COR-L47 (cell line): Measurements from ENCODE around the gene PML.
"Not testable (repeated sequence)": the region's sequence is repeated elsewhere in the genome, so short reads cannot be mapped to it uniquely, and the experiment has no call there.

Source experiments
- DNase-seq: peaks from one replicate; lab custom pipeline; 2025; lab: John Stamatoyannopoulos, UW

Gene PML

DNA sequence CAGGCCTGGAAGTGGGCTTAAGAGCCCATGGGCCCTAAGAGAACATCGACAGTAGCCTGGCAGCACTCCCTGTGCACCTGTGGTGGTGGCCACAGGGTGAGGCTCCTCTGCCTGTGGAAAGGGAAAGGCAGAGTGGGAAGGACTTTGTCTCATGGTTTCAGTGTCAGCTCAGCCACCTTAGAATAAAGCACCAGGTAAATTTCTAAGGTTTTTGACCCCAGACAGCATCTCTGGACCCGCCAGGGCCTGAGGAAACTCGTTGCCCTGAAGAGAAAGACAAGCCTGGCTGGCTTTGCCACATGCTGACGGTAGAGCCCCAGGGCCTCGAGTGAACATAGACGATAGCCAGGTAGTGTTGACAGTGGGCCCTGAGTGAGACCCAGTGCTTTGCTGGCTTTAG, 65.7 kb downstream of the PML start:
- DNase-seq, result no peak

DNA sequence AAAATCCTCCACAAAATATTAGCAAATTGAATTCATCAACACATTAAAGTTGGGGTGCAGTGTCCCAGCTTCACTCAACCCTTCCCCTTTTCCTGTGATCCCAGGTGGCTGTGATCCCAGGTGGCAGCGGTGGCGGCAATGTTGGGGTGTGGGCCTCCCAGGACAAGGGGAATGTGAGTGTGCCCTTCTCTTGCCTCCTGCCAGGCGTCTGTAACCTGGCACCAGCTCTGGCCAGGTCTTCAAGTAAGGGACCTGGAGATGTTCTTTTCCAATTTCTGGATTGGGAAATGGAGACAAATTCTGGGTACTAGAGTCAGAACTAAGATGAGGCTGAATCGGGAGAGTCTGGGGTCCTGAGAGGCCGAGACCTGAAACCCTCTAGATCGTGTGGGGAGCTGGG, 67.7 kb downstream of the PML start:
- DNase-seq, result no peak

DNA sequence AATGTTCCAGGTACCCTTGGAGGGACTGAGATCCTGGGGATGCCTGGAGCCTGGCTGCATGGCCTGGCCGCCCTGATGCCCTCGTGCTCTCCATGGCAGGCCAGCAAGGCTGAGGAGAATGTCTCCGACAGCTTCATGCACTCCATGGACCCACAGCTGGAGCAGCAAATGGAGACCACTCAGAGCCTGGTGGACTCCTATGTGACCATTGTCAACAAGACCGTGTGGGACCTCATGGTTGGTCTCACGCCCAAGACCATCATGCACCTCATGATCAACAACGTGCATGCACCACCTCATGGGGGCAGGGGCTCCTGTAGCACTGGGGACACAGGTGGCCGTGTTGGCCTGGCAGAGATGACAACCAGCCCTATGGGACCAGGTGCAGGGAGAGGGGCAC, 68.2 kb downstream of the PML start:
- no peak for DNase-seq

DNA sequence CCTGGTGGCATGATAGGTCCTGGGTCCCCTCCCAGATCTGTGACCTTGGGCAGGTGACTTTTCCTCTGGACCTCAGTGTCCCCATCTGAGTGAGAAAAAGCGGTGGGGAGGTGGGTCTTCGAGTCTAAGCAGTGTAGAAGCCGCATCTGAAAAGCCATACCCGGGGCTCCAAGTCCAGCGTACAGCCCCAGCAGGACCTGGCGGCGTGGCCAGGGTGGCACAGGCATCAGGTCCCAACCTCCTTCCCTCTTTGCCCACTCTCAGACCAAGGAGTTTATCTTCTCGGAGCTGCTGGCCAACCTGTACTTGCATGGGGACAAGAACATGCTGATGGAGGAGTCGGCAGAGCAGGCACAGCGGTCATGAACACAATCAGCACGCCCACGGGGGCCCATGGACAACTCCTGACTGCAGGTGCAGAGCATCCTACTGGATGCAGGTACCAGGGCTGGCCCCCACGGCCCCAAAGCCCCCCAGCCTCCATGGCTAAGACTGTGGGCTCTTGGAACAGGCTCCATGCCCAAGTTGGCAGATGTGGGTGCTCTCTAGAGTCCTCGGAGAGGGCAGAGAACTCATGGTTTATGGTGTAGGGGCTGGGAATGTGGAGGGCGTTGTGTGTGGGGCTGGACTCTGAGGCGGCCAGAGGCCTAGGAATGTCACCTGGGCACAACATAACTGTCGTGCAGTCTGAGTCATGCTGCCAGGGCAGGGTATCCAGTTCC, 69.1 kb downstream of the PML start:
- DNase-seq, result not testable (repeated sequence)

DNA sequence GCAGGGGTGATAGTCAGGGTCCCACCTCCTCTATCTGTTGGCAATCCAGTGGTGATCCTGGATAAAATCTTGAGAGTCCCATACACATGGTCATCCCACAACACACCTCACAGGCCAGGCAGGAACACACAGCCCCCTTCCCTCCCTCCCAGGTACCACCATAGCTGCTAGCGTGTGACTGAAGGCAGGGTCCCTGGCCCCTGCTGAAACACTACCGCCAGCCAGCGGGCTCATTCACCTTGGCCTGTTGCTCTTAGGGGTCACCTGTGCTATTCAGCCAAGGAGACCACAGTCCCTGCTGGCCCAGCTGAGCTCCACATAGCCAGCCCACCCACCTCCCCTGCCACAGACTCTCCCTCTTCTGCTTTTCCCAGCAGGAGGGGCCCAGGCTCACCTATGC, 69.7 kb downstream of the PML start:
- DNase-seq, result not testable (repeated sequence)

DNA sequence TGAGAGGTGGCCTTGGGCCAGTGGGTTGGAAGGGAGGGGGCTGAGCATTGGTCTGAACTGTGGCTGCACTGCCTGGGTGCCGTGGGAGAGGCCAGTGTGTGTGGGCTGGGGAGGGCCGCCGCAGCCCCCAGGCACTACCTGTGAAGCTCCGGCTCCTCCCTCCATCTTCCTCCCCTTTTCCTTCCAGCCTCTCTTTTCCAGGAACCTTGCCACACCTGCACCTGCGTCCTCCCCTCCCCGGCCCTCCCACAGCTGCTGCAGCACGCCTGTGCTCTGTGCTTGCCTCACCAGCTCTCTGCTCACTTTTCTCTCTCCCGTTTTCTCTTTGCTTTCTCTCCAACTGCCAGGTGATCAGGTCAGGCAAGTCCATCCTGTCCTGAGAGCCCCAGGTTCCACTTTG, 70.3 kb downstream of the PML start:
- DNase-seq, result not testable (repeated sequence)

DNA sequence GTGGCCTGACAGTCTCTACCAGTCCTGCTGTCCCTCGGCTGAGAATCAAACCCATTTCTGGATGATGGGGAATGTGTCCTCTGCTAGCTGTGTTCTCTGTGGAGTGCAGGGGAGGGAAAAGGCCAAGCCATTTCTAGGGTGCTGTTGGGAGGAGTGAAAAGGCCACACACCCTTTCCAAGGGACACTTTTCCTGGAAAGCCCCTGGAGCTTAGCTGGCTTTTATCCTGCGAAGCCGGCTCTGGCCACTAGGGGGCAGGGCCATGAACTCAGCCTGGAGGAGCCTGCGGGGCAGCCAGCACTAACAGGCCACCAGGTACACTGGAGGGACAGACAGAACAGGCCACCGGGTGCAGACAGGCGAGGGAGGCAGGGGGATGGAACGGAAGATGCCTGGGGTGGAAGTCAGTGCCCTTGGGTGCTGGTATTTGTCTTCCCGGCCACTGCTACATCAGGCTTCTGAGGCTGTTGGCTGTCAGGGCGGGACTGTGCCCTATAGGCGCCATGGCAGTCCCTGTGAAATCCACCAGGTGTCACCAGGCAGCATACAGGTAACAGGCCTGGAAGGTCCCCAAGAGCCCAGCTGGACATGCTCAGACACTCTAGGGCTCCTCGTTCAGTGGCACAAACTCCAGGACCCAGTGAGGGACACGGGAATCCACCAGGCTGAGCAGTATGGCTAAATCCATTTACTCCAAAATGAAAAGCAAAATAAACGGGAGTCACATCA, 71.3 kb downstream of the PML start:
- DNase-seq, result not testable (repeated sequence)

DNA sequence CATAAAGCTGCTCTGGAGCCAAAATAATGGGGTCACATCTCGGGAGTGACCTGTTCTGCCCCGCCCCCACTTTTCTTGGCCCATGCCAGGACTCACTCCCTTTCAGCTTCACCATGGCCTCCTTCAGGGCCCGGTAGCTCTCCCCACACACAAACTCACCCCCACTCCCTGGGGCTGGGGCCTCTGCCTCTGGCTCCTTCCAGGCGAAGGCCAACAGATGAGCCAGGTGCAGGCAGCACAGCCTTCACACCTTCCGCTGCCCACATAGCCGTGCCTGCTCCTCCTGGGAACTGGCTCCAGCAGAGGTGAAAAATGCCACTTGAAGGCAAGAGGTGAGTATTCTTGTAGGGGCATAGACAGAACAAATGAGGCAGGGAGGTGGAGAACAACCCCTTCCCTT, 77.1 kb downstream of the PML start:
- DNase-seq, result not testable (repeated sequence)

DNA sequence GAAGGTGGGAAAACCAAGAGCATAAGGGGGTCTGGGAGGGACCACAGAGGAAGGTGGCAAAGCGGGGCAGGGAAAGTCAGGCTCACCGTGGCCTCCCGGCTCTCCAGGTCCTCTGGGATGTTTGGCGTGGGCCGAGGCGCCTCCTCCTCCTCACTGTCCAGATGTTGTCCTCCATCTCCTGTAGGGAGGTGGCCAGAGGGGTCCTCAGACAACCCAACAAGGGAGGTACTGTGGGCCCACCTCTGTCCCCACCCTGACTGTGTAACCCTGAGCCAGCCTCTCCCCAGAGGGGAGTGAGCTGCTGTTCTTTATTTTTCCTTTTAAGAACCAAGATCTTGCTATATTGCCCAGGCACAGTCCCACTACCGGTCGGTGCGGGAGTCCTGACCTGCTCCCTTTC, 77.6 kb downstream of the PML start:
- not testable (repeated sequence) for DNase-seq

DNA sequence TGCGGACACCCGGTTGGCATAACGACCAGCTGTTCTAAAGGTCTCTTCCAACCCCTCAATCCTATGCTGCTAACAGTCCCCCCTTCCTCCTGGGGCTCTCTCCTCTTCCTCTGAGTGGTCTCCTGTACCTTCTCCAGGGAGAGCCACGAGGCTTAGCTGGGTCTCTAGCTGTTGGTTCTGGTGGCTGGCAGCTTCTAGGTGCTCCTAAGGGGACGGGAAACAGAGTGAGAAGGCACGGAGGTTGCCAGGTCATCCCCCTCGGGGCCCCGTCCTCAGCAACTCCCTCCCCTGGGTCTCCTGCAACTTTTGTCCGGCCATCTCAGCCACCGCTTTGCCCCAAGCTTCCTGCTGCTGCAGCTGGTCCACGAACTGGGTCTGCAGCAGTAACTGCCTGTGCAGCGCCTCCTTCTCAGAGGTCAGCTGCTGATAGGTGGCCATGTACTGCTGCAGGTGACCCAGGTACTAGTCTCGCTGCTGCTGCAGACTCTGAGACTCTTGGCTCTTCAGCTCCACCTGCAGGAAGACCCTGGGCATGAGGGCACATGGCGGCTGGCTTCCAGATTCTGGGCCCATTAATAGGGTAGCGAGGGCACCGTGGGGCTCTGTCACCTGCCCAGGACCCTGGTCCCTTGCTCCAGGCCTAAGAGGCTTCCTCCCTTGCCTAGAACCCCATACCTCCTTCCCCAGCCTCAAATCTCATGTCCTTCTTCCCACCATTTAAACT, 78.3 kb downstream of the PML start:
- not testable (repeated sequence) for DNase-seq

DNA sequence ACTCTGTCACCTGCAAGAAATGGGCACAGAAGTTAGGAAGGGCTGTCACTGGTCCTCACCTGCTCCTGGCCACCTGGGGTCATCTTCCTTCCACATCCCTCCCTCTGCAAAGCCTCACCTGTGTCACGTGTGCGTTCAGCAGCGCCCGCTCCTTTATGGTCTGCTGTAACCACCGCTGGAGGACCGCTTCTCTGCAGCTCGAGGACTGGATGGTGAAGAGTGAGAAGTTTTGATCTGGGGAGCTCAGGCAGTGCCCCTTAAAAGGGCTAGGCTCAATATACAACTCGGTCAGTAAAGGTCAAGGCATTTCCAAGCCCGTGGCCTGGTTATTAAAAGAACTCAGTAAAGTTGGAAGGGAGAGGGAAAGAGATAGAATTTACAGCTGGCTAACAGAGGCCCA, 81.3 kb downstream of the PML start:
- DNase-seq, result not testable (repeated sequence)

DNA sequence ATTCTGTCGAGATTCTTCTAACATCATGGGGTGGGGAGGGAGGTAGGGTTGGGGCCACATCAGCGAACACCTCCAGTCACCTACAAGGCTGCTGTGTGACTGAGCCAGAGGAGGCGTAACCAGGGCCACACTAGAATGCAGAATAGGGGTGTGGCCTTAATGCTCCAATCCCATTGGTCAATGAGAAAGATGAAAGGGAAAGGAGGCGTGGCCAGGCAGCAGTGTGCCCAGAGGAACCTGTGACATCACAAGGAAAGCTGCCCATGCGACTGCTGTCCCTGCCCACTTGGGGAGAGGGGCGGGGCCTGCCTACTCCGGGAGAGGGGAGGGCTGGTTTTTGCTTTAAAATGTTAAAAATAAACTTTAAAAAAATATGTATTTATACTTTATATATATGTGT, 87.9 kb downstream of the PML start, which contains the start of gene GOLGA6A:
Gene GOLGA6A (minus strand): TSS at position 101 of the 400 bp plus-strand sequence. CDS start 41 bp downstream, at position 60.
- not testable (repeated sequence) for DNase-seq

DNA sequence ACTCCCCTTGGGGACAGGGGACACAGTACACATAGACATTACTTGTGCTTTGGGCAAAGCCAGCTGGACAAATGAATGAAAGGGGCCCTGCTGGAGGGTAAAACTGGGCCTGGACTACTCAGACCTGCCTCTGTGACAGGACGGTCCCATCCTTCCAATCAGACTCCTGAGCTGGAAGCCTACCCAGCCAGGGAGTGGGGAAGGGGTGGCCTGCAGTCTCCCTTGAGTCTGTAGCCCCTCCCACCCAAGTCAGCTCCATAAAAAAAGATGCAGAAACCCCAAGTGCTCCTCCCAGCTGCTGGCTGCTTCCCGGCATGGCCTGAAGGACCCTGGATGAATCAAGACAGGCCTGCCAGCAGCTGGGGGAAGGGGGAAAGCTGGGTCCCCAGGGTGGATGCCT, 100.1 kb downstream of the PML start:
- DNase-seq, result not testable (repeated sequence)

DNA sequence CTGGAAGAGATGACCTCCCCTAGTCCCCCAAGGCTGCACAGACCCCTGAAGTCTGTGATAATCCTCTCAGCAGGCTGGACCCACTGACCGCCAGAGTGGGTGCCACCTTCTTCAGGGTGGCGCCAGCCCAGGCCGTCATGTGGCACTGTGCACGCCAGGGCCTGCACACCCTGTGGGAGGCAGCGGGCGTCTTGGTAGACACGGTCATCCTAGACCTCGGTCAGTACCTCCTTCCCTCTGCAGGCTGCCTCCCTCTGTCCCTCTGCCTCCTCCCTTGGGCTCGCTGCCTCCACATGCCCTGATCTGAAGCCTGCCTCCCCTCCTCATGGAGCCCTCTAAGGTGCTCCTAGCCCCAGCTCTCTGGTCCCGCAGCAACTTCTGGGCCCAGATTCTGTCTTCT, 101.1 kb downstream of the PML start:
- not testable (repeated sequence) for DNase-seq

DNA sequence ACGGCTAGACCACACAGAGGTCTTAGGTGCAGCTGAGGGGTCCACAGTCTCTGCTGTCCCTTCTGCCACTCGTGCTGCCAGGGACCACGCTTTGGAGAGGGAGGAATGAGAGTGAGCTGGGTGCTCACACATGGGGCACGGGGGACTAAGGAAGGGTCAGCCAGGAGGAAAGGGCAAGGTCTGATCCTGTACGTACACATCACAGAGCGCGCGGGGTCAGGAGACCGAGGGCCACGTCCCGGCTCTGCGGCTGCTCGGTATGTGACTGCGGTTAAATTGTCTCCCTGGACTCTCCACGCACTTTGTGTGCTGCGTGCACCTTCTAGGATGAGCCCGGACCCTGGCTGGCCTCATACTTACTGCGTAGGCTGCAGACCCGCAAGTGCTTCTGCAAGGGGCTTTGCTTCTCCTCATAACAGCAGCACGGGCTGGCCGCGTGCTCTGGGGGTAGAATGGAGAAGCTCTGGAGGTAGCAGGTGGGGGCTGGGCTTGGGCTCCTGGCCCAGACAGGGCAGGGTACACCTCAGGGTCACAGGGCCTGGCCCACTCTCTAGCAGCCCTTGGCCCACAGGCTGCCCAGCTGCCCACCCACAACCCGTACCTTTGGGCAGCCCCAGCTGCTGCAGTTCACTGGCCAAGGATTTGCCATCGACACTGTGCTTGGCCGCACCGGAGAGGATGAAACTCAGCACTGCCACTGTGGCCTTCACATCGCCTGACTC, 102.4 kb downstream of the PML start:
- not testable (repeated sequence) for DNase-seq
